Umbilical cord (tissue), 2 donors: ENCODE measurements around the gene LAMTOR2. TPM values are rescaled to one million over a fixed set of nuclear protein-coding genes. Genes with fewer than 3 reads are reported as not detected.

Experiments used
- DNase-seq: peaks from one replicate; pipeline ENCODE4 v3.0.0-alpha.2; 2015; ENCODE audit warnings: low spot score
- total RNA-seq: library from RNA; depleted of rRNA; stranded (reverse); fragments of >200 nt; gene quantifications from one replicate; pipeline ENCODE4 v1.2.3, GENCODE V29; 2014; ENCODE audit warnings: low replicate concordance; ENCODE audit not compliant: insufficient read depth

Gene LAMTOR2
- total RNA-seq, 1 donor from 2014 or later = 17.6 TPM

- DNase-seq = no peak
These were observed 21.2 kb downstream of the LAMTOR2 start for GRCh38 chr1:156075775-156076204.

DNA sequence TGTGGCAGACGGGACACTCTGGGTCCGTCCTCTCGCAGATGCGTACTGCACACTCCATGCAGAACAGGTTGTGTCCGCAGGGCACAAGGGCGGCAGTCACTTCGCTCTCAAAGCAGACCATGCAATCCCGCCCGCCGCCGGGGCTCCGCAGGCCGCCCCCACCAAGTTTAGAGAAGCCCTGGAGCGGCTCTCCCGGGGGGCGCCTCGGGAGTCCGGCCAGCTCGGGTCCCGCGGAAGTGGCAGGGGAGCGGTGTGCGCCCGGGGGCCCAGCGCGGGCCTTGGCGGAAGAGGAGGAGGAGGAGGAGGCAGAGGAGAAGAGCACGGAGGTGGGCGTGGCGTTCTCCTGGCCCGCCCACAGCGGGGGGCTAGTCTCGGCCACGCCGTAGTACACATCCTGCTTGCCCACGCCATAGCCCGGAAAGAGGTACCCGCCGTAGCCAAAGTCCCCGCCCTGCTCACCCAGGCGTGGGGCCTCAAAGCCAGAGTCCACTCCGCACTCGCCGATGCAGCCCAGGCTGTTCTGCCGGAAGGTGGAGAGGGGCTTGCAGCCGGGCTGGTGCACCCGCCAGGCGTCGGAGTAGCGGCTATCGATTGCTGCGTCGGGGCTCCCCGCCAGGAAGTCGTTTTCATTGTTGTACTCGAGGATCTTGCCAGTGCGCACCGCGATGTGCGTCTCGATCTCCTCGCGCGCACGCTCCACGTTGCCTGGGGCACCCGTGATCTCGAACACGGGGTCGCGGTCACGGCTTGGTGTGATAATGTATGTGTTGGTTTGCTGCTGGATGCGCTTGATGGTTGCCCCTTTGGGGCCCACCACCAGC is 22.2 kb downstream of the LAMTOR2 start:
- no peak for DNase-seq

DNA sequence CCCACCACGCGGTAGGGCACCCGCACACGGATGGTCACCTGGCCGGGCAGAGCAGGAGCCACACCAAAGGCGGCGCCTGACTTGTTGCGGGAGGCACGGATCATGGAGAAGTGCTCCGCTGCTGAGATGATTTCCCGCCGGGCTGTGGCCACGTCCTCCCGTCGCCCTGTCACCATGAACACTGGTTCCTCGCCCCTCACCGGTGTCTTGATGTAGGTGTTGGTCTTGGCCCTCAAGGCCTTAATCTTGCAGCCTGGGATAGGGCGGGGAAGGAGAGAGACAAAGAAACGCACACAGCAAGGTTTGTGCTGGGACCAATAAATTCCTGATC is 22.8 kb downstream of the LAMTOR2 start:
- DNase-seq = no peak

DNA sequence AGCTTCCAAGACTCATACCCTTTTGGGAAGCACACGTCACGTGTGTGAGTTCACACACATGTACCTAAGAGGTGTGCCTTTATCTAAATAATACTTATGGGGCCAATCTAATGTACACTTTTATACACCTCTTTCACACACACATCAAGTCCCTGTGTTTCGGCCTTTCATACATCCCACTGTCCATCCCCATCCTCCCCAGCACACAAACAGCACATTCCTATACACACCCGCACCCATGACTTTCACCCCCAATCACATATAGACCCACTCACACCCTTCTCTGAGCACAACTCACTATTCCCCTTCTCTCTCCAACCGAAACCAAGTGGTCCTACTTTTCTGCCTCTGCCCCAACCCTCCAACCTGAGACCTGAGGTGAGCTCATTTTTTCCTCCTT is 24.1 kb downstream of the LAMTOR2 start:
- DNase-seq = no peak

DNA sequence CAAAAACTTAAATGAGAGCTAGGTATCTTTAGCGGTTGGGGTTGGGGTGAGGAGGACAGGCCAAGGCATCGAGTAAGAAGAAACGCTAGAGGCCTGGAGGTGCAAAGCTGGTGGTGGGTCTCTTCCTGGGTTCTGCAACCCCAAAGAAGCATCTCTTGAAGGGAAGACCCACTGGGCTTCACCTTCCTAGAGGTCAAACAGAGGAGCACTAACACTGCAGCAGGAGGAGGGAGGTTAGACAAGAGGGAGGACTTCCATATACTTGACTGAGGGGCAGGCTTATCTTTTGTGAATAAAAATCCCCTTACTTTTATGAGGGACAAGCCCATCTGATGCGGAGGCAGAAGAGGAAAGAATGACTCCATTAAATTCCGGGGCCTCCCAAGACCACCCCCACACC is 25.2 kb downstream of the LAMTOR2 start:
- no peak for DNase-seq

DNA sequence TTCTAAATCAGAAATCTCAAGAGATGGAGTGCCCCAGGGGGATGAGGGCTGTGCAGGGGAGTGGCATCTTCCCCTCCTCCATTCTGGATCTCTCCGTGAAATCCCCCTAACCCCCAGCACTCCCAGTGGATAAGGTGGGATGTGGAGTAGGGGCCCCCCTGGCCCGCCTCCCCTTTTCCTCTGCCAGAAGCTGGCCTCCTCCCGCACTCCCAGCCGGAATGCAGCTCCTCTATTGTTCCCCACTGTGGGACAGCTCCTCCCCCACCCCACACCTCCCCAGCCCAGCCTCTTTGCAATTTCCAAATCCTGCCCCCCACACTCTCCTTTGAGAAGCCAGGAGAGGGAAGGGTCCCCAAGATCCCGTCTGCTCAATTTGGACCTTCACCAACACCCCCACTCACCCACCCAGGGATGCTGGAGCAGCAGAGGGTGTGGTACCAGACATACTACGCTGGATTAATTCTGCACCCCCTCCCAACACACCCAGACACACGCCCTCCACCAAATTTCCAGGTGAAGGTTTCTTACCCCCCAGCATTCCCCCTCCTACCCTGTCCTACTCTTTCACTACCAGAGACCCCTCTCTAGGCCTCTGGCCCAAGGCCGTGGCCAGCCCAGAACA is 25.8 kb downstream of the LAMTOR2 start:
- DNase-seq = no peak

- no peak for DNase-seq
These were observed 26.2 kb downstream of the LAMTOR2 start for GRCh38 chr1:156080863-156081179.

- peak; percentile 47 for DNase-seq
These were observed 26.8 kb downstream of the LAMTOR2 start for GRCh38 chr1:156081180-156081916.

DNA sequence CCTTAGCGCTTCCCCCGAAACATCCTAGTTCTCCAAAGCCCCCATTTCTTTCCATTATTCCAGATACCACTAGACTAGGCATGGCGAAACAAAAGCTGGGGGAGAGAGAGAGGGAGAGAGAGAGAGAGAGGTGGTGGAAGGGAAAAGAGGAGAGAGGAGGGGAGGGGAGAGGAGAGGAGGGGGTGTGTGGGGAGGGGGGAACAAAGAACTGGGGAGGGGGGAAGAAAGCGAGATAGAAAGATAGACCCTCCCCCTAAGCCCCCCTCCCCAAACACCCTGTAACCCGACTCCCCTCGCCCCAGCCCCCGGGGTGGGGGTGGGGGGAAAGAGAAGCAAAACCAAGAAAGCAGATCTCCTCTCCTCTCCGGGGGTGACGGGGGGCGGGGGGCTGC is 27.3 kb downstream of the LAMTOR2 start:
- DNase-seq = peak; percentile 51

GRCh38 chr1:156082309-156083091 is 27.9 kb downstream of the LAMTOR2 start, which contains the start of gene MEX3A:
MEX3A (minus strand) TSS chr1:156082465; CDS start chr1:156081998, 467 bp downstream.
- peak; percentile 91 for DNase-seq

DNA sequence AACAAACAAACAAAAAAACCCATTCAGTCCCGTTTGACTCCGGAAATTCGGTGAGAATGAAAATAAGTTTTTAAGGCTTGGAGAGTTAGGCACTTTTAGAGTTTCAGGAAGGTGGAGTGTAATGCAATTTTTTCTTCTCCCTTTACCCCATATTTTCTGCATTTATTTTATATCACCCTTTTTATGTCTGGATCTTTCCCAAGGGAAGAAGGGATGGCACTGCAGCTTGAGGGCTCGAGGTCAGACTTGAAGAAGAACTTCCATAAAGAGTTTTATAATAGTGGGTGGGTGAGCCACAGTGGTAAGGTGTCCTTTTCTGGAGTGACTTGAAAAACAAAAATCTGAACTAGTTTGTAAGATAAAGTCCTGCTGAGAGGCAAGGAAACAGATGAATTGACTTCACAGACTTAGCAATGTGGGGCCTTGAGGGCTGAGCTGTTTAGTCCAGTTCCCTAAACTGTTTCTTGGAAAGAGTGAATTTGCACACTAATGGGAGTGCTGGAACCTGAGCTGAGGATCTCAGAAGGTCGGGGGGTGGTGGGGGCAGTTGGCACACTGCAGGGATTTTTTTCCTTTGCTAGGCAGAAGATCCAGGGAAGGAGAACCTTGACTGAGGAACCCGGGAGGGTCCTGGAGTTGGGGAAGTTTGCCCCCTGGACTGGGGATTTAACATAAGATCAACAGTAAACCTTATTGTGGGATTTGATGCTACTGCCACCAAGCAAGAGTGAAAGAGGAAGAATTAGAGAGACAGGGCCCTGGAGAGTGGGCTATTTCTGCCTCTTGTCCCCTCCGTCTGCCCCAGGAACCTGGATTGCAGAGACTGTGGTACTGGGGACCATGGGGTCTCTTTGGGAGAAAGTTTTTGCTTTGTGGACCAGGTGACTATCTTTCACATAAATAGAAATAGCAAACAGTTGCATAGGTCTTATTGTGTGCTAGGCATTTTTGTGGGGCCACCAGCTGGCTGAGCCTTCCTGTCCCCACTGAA is 29.5 kb downstream of the LAMTOR2 start:
- no peak for DNase-seq

DNA sequence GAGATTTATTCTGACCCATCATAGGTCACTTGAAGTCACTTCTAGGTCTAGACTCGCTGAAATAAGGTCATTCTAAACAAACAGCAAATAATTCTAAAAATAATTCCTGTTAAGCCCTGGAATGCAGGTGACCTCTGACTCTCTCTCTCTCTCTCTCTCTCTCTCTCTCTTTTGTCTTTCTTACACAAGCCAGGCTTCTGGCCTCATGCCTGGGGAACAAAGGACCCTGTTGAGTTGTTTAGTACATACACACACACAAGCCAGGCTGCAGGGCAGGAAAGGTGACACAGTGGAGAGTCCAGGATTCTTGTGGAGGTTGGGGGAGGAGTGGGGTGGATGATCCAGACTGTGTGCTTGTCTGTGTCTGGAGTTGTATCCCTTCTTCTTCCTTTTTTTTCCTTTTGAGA is 31.7 kb downstream of the LAMTOR2 start:
- DNase-seq = no peak

GRCh38 chr1:156089704-156090103 is 35.1 kb downstream of the LAMTOR2 start:
- DNase-seq = no peak

GRCh38 chr1:156090138-156090839 is 35.7 kb downstream of the LAMTOR2 start:
- DNase-seq = no peak

GRCh38 chr1:156090840-156091188 is 36.2 kb downstream of the LAMTOR2 start:
- peak; percentile 85 for DNase-seq

GRCh38 chr1:156091610-156092009 is 37.0 kb downstream of the LAMTOR2 start:
- no peak for DNase-seq

- DNase-seq = no peak
These were observed 41.4 kb downstream of the LAMTOR2 start for GRCh38 chr1:156095906-156096508.

- DNase-seq = peak; percentile 84
These were observed 42.2 kb downstream of the LAMTOR2 start for GRCh38 chr1:156096640-156097391.
